Mesenchymal stem cell (in vitro differentiated cells and primary cell): Measurements from ENCODE around the gene RRAGB.
"Not testable (repeated sequence)": the region's sequence is repeated elsewhere in the genome, so short reads cannot be mapped to it uniquely, and the experiment has no call there.

Experiments
- DNase-seq: peaks from one replicate; pipeline ENCODE4 v3.0.0-alpha.2; 2013
- H2AFZ ChIP-seq: one replicate; pipeline ENCODE4 v1.6.1; 2013; ENCODE audit warnings: low read depth, mild to moderate bottlenecking, control low read depth, inconsistent platforms, low read length, moderate library complexity
- H2AK5ac ChIP-seq: 2 replicates; pipeline ENCODE4 v1.6.1; 2013; ENCODE audit warnings: low read length, moderate library complexity, mild to moderate bottlenecking, inconsistent platforms; ENCODE audit not compliant: severe bottlenecking
- H2BK120ac ChIP-seq: one replicate; pipeline ENCODE4 v1.6.1; 2013; ENCODE audit warnings: low read depth, mild to moderate bottlenecking, inconsistent platforms, low read length, moderate library complexity
- H2BK12ac ChIP-seq, 2 experiments: one replicate each; pipeline ENCODE4 v1.6.1; 2013; ENCODE audit warnings: inconsistent platforms in 2 of 2, low read length in 2 of 2, mild to moderate bottlenecking in 2 of 2, moderate library complexity in 2 of 2, control low read depth in 1 of 2
- H2BK15ac ChIP-seq: one replicate; pipeline ENCODE4 v1.6.1; 2013; ENCODE audit warnings: mild to moderate bottlenecking, low read depth, inconsistent platforms; ENCODE audit not compliant: poor library complexity, severe bottlenecking
- H2BK5ac ChIP-seq: 2 replicates; pipeline ENCODE4 v1.6.1; 2013; ENCODE audit warnings: low read depth, mild to moderate bottlenecking, low read length, control low read depth, inconsistent platforms; ENCODE audit not compliant: poor library complexity, severe bottlenecking
- H3K14ac ChIP-seq, 2 experiments: one replicate each; pipeline ENCODE4 v1.6.1; 2013; ENCODE audit warnings: inconsistent platforms in 2 of 2, low read length in 2 of 2, control low read depth in 1 of 2, mild to moderate bottlenecking in 1 of 2, moderate library complexity in 1 of 2
- H3K18ac ChIP-seq, 2 experiments: one replicate each; pipeline ENCODE4 v1.6.1; 2013; ENCODE audit warnings: inconsistent platforms in 2 of 2, low read length in 2 of 2, control low read depth in 1 of 2, low read depth in 1 of 2, mild to moderate bottlenecking in 1 of 2
- H3K23ac ChIP-seq, 2 experiments: one replicate each; pipeline ENCODE4 v1.6.1; 2013; ENCODE audit warnings: inconsistent platforms in 2 of 2, low read length in 2 of 2, mild to moderate bottlenecking in 2 of 2, moderate library complexity in 2 of 2, control low read depth in 1 of 2
- H3K27ac ChIP-seq: 2 replicates; pipeline ENCODE4 v1.5.1; 2013; ENCODE audit warnings: mild to moderate bottlenecking, moderate library complexity, low read length, control low read depth, inconsistent platforms; ENCODE audit not compliant: poor library complexity, severe bottlenecking
- H3K27me3 ChIP-seq, 2 experiments: 2 replicates each; pipeline versions ENCODE4 v1.6.1 to v1.7.0; 2013; ENCODE audit warnings: low read length in 2 of 2, mild to moderate bottlenecking in 2 of 2, moderate library complexity in 2 of 2, control low read depth in 1 of 2, inconsistent platforms in 1 of 2; ENCODE audit not compliant: control insufficient read depth in 1 of 2, insufficient read depth in 1 of 2
- H3K36me3 ChIP-seq, 2 experiments: 2 replicates each; pipeline versions ENCODE4 v1.6.1 to v1.7.0; 2013; ENCODE audit warnings: low read length in 2 of 2, control low read depth in 1 of 2, inconsistent platforms in 1 of 2, low read depth in 1 of 2, mild to moderate bottlenecking in 1 of 2; ENCODE audit not compliant: insufficient read depth in 2 of 2, control insufficient read depth in 1 of 2
- H3K4ac ChIP-seq, 2 experiments: one replicate each; pipeline ENCODE4 v1.6.1; 2013; ENCODE audit warnings: inconsistent platforms in 2 of 2, low read length in 2 of 2, mild to moderate bottlenecking in 2 of 2, moderate library complexity in 2 of 2, control low read depth in 1 of 2, low read depth in 1 of 2
- H3K4me1 ChIP-seq: 2 replicates; pipeline ENCODE4 v1.6.1; 2013; ENCODE audit warnings: low read depth, low read length, control low read depth; ENCODE audit not compliant: control insufficient read depth, insufficient read depth
- H3K4me2 ChIP-seq: 2 replicates; pipeline ENCODE4 v1.6.1; 2013; ENCODE audit warnings: low read length, mild to moderate bottlenecking, inconsistent platforms; ENCODE audit not compliant: poor library complexity, severe bottlenecking
- H3K4me3 ChIP-seq, 2 experiments: 2 replicates each; pipeline versions ENCODE4 v1.5.1 to v1.7.0; 2013; ENCODE audit warnings: low read length in 2 of 2, mild to moderate bottlenecking in 2 of 2, control low read depth in 1 of 2, low read depth in 1 of 2; ENCODE audit not compliant: insufficient read depth in 1 of 2
- H3K79me1 ChIP-seq: replicated peaks from 2 replicates; pipeline ENCODE4 v1.6.1; 2013; ENCODE audit warnings: mild to moderate bottlenecking, control low read depth, low read length, inconsistent platforms; ENCODE audit not compliant: poor library complexity, severe bottlenecking
- H3K9ac ChIP-seq: 2 replicates; pipeline ENCODE4 v1.7.0; 2013; ENCODE audit warnings: mild to moderate bottlenecking, low read length, moderate library complexity
- H3K9me3 ChIP-seq: 2 replicates; pipeline ENCODE4 v1.7.0; 2013; ENCODE audit warnings: mild to moderate bottlenecking, low read length; ENCODE audit not compliant: control insufficient read depth
- H4K8ac ChIP-seq: one replicate; pipeline ENCODE4 v1.6.1; 2013; ENCODE audit warnings: inconsistent platforms, mild to moderate bottlenecking, low read length, moderate library complexity
- H4K91ac ChIP-seq: one replicate; pipeline ENCODE4 v1.6.1; 2013; ENCODE audit warnings: mild to moderate bottlenecking, low read length, inconsistent platforms
- WGBS: methylation state at CpG from one replicate; pipeline ENCODE4 v1.1.7; 2013; ENCODE audit warnings: mixed read lengths; 5-methylcytosine and 5-hydroxymethylcytosine counted together

Gene RRAGB

DNA sequence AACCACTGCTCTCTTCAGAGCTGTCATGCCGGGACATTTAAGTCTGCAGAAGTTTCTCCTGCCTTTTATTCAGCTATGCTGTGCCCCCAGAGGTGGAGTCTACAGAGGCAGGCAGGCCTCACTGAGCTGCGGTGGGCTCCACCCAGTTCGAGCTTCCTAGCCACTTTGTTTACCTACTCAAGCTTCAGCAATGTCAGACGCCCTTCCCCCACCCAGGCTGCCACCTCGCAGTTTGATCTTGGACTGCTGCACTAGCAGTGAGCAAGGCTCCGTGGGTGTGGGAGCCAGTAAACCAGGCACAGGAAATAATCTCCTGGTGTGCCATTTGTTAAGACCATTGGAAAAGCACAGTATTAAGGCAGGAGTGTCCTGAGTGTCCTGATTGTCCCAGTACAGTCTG, 56.9 kb downstream of the RRAGB start:
- H4K91ac ChIP-seq, H3K27me3 ChIP-seq, H4K8ac ChIP-seq, H3K18ac ChIP-seq, H3K9ac ChIP-seq, H3K36me3 ChIP-seq, H3K4me3 ChIP-seq, H2BK15ac ChIP-seq, H3K4me1 ChIP-seq, H2AK5ac ChIP-seq, H2BK5ac ChIP-seq, H3K23ac ChIP-seq, H2AFZ ChIP-seq, H2BK120ac ChIP-seq, H3K79me1 ChIP-seq, H2BK12ac ChIP-seq, H3K4ac ChIP-seq, H3K27ac ChIP-seq, H3K9me3 ChIP-seq, H3K4me2 ChIP-seq, H3K14ac ChIP-seq: not testable (repeated sequence)
- peak; percentile 8 for DNase-seq
- 28% methylated on average over 4 of the region's 6 CpGs for WGBS

GRCh38 chrX:55777596-55777995, 60.0 kb downstream of the RRAGB start:
- H2BK12ac ChIP-seq = no peak overlapping the region
- H3K9ac ChIP-seq = no peak overlapping the region
- no peak overlapping the region for H3K4ac ChIP-seq
- H3K79me1 ChIP-seq = no peaks in the 10 kb centered on the region
- no peak overlapping the region for H4K8ac ChIP-seq
- no peak overlapping the region for H2BK120ac ChIP-seq
- no peaks in the 10 kb centered on the region for H3K27me3 ChIP-seq
- H3K18ac ChIP-seq = no peak overlapping the region
- H3K36me3 ChIP-seq = peaks cover 0 to 7% of the 10 kb centered on the region in 2 experiments
- H3K9me3 ChIP-seq = no peaks in the 10 kb centered on the region
- no peaks in the 10 kb centered on the region for H3K4me1 ChIP-seq
- no peak for DNase-seq
- H3K4me3 ChIP-seq = no peak overlapping the region
- WGBS = 93% methylated on average over 2 of the region's 2 CpGs
- no peak overlapping the region for H4K91ac ChIP-seq
- no peak overlapping the region for H3K14ac ChIP-seq
- no peak overlapping the region for H2AK5ac ChIP-seq
- no peak overlapping the region for H3K4me2 ChIP-seq
- no peak overlapping the region for H3K27ac ChIP-seq
- no peak overlapping the region for H2BK15ac ChIP-seq
- H2BK5ac ChIP-seq = no peak overlapping the region
- H3K23ac ChIP-seq = no peak overlapping the region
- H2AFZ ChIP-seq = no peak overlapping the region

DNA sequence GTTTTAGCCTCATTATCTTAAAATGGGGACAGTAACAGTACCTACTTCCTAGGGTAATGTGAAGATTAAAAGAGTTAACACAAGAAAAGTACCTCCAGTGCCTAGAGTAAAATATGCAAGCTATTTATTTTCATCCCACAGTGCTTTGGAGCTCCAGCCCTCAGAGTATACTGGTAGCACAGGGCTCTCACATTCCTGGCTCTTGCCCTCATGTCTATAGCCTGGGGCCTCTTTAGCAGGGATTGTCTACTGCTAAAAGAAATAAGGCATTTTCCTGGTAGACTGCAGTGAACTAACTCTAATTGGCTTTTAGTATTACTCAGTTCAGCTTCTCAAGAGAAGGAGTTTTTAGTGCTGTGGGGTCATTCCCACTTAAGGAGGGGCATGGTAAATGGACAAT, 60.8 kb downstream of the RRAGB start:
- H3K9ac ChIP-seq = no peak overlapping the region
- H2BK120ac ChIP-seq = no peak overlapping the region
- no peaks in the 10 kb centered on the region for H3K9me3 ChIP-seq
- H2BK15ac ChIP-seq = no peak overlapping the region
- H3K36me3 ChIP-seq = peaks cover 0 to 7% of the 10 kb centered on the region in 2 experiments
- no peak overlapping the region for H4K91ac ChIP-seq
- no peak overlapping the region for H3K23ac ChIP-seq
- H3K4ac ChIP-seq = no peak overlapping the region
- no peak overlapping the region for H3K18ac ChIP-seq
- H3K14ac ChIP-seq = no peak overlapping the region
- no peak overlapping the region for H2BK5ac ChIP-seq
- no peak overlapping the region for H3K27ac ChIP-seq
- H2AFZ ChIP-seq = no peak overlapping the region
- H2BK12ac ChIP-seq = no peak overlapping the region
- H2AK5ac ChIP-seq = no peak overlapping the region
- H3K79me1 ChIP-seq = no peaks in the 10 kb centered on the region
- H3K4me1 ChIP-seq = no peaks in the 10 kb centered on the region
- no peak overlapping the region for H3K4me2 ChIP-seq
- H3K27me3 ChIP-seq = no peaks in the 10 kb centered on the region
- no peak overlapping the region for H3K4me3 ChIP-seq
- DNase-seq = peak; percentile 4
- no peak overlapping the region for H4K8ac ChIP-seq

DNA sequence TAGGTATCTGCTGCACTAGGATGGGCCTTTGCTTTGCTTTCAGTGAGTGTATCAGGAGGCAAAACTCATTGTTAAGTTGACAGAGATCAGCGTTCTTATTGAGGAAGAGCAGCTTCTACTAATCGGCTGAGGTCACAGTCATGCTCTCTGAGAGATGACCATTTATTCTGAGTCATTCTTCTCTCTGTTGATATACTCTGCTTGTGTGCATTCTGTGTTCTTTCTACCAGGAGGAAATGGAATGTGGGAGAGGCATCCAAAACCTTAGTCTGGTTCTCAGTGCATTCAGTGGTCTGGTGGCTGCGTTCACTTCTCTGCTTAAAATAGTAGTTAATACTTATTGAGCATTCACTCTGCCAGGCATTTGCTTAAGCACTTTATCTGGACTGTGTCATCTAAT, 66.2 kb downstream of the RRAGB start:
- Histone ChIP-seq H3K9ac (no peak overlapping the region), H4K91ac (no peak overlapping the region)
- WGBS = 36% methylated on average over 1 of the region's 3 CpGs

More for the DNA sequence above, 66.2 kb downstream of the RRAGB start:
- no peak overlapping the region for H2BK12ac ChIP-seq
- no peak overlapping the region for H2BK15ac ChIP-seq
- no peak overlapping the region for H2BK120ac ChIP-seq
- H3K27ac ChIP-seq = no peak overlapping the region
- H3K79me1 ChIP-seq = no peaks in the 10 kb centered on the region
- H3K9me3 ChIP-seq = no peaks in the 10 kb centered on the region
- DNase-seq = peak; percentile 18
- no peak overlapping the region for H2AK5ac ChIP-seq
- H3K4me3 ChIP-seq = no peak overlapping the region
- no peak overlapping the region for H3K4me2 ChIP-seq
- no peaks in the 10 kb centered on the region for H3K36me3 ChIP-seq
- H3K18ac ChIP-seq = no peak overlapping the region
- H3K4ac ChIP-seq = no peak overlapping the region
- H4K8ac ChIP-seq = no peak overlapping the region
- H3K23ac ChIP-seq = no peak overlapping the region
- no peaks in the 10 kb centered on the region for H3K27me3 ChIP-seq
- no peaks in the 10 kb centered on the region for H3K4me1 ChIP-seq
- no peak overlapping the region for H3K14ac ChIP-seq
- H2AFZ ChIP-seq = no peak overlapping the region
- H2BK5ac ChIP-seq = no peak overlapping the region
